ENCODE data around the gene PTPN6. TPM values are rescaled to one million over a fixed set of nuclear protein-coding genes. Genes with fewer than 3 reads are reported as not detected.
A peak's percentile ranks its signal among the peaks of the same experiment; 100 is the strongest.

Gene PTPN6
- total and polyA plus RNA-seq, 10 of the 15 experiments (the other 5 are each of a cell fraction or from before 2014, with no cell fraction given) = 229 to 457 (median 370) TPM

DNA sequence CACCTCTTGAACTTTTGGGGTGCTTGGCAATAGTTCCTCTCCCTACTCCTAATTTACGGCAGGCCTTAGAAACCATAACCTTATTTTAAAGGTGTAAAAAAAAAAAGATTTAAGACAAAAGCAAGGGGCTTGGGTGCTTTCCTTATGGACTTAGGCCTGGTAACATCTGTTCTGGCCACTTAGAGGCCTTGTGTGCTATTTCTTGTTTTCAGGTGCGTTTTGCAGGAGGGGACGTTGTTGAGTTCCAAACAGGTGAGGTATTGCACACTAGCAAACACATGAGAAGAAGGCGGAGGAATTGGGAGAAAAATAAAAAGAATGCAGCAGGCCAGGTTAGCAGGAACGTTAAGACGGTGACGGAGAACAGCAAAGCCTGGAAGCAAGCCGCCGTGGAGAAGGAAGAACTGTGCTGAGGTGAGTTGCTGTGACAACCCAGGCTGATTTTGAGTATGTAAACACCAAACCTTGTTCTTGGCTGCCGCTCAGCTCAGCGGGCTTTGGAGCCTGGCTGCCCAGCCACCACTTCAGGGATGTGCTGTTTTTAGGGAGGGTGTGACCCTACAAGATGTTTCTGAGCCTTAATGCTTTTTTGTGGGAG lies 36.9 kb downstream of the PTPN6 start:
- intact Hi-C loops (cut with micrococcal nuclease; ENCODE audit: unreplicated experiment) = no loop called here
- Histone ChIP-seq H3K4me1 (ENCODE audit: control insufficient read depth, insufficient read depth, low read length) (no peaks in the 10 kb centered on the region), H3K4me3 (no peak overlapping the region), H2AFZ (ENCODE audit: control insufficient read depth, low read depth, low read length) (no peak overlapping the region), H3K9ac (ENCODE audit: control insufficient read depth, insufficient read depth, low read length) (no peak overlapping the region), H3K36me3 (ENCODE audit: control insufficient read depth in 2 of 2, insufficient read depth in 2 of 2, low read length in 1 of 2) (peaks cover 4 to 7% of the 10 kb centered on the region in 2 experiments; a peak in 3 of 4 replicates), H3K27ac (ENCODE audit: control insufficient read depth, insufficient read depth) (no peak overlapping the region), H3K4me2 (ENCODE audit: control insufficient read depth, insufficient read depth) (no peak overlapping the region), H3K9me3 (replicated peaks; ENCODE audit: control insufficient read depth, insufficient read depth, low read length) (no peaks in the 10 kb centered on the region), H3K27me3 (replicated peaks in 1 of 2; ENCODE audit: control insufficient read depth in 2 of 2, insufficient read depth in 2 of 2, low read length in 1 of 2) (no peaks in the 10 kb centered on the region), H4K20me1 (ENCODE audit: control insufficient read depth, insufficient read depth) (no peaks in the 10 kb centered on the region), H3K79me2 (ENCODE audit: control insufficient read depth, insufficient read depth, low read length) (no peaks in the 10 kb centered on the region)
- DNase-seq (ENCODE audit: low read depth, low spot score) = no peak
- BruUV-seq (replicated peaks) = TSS peak; percentile 45
- ChIA-PET SMC1A (ENCODE audit: uncharacterized antibody, unreplicated experiment) (interaction anchor here (1.0 kb wide), 1 partner anchor 12 kb away, joined by 3 read pairs; no protein-coding TSS in a partner anchor), POLR2A (interaction anchor here (1.0 kb wide), 1 partner anchor 13 kb away, joined by 4 read pairs; no protein-coding TSS in a partner anchor), RAD21 (ENCODE audit: unreplicated experiment) (no interaction called here), CTCF (no interaction called here)
- WGBS (ENCODE audit: insufficient coverage, insufficient replicate concordance, low lambda C conversion rate, missing lambda C conversion rate) = 98% methylated on average over 11 of the region's 11 CpGs
- TF ChIP-seq NR2C1 (IDR thresholded peaks at IDR 0.05) (no peak), SREBF1 (IDR thresholded peaks at IDR 0.05; ENCODE audit: low read length) (no peak), NBN (IDR thresholded peaks at IDR 0.05) (no peak), ZNF622 (IDR thresholded peaks at IDR 0.05) (no peak), MYB (IDR thresholded peaks at IDR 0.05; ENCODE audit: borderline replicate concordance, low read depth, low read length) (no peak), ETV6 (conservative IDR thresholded peaks at IDR 0.05 in 1 of 2, IDR thresholded peaks at IDR 0.05 in 1 of 2; ENCODE audit: borderline replicate concordance in 1 of 2, low read depth in 1 of 2) (no peak), SIX5 (IDR thresholded peaks at IDR 0.05; ENCODE audit: low read depth, low read length, severe bottlenecking) (no peak), IKZF1 (conservative IDR thresholded peaks at IDR 0.05) (no peak), IKZF2 (IDR thresholded peaks at IDR 0.05) (no peak), MTA2 (IDR thresholded peaks at IDR 0.05; ENCODE audit: low read depth) (no peak)
- TF ChIP-seq, protein P1, sequence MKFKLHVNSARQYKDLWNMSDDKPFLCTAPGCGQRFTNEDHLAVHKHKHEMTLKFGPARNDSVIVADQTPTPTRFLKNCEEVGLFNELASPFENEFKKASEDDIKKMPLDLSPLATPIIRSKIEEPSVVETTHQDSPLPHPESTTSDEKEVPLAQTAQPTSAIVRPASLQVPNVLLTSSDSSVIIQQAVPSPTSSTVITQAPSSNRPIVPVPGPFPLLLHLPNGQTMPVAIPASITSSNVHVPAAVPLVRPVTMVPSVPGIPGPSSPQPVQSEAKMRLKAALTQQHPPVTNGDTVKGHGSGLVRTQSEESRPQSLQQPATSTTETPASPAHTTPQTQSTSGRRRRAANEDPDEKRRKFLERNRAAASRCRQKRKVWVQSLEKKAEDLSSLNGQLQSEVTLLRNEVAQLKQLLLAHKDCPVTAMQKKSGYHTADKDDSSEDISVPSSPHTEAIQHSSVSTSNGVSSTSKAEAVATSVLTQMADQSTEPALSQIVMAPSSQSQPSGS (IDR thresholded peaks at IDR 0.05; ENCODE audit: low read length) = no peak
- in situ Hi-C loops (cut with MboI) = no loop called here
- no peak for ATAC-seq
- no peak for FAIRE-seq

Measured in GM12878 (cell line).